ENCODE data around the gene COMMD10.

- no peak for TF ChIP-seq CTCF (IDR thresholded peaks at IDR 0.05)
- TF ChIP-seq POLR2A (IDR thresholded peaks at IDR 0.05) = no peak
- no peak for TF ChIP-seq POLR2AphosphoS5 (IDR thresholded peaks at IDR 0.05)
These were observed 131.4 kb downstream of the COMMD10 start for GRCh38 chr5:116216246-116216645.
